Endodermal cell (in vitro differentiated cells): Measurements from ENCODE around the gene IVD. TPM values are rescaled to one million over a fixed set of nuclear protein-coding genes. Genes with fewer than 3 reads are reported as not detected.

Experiments
- DNase-seq: peaks from one replicate; pipeline ENCODE4 v3.0.0-alpha.2; 2017
- H3K27ac ChIP-seq: 2 replicates; pipeline ENCODE4 v1.5.1; 2013; ENCODE audit warnings: mild to moderate bottlenecking, low read depth, low read length, moderate library complexity
- H3K27me3 ChIP-seq: 2 replicates; pipeline ENCODE4 v1.6.1; 2013; ENCODE audit warnings: mild to moderate bottlenecking, low read length, moderate library complexity; ENCODE audit not compliant: insufficient read depth, control insufficient read depth, poor library complexity, severe bottlenecking
- H3K36me3 ChIP-seq: 2 replicates; pipeline ENCODE4 v1.7.0; 2013; ENCODE audit warnings: mild to moderate bottlenecking, low read length, moderate library complexity; ENCODE audit not compliant: control insufficient read depth, insufficient read depth
- H3K4me1 ChIP-seq: one replicate; pipeline ENCODE4 v1.7.0; 2013; ENCODE audit warnings: low read length; ENCODE audit not compliant: control insufficient read depth, insufficient read depth
- H3K4me3 ChIP-seq: 2 replicates; pipeline ENCODE4 v1.5.1; 2013; ENCODE audit warnings: mild to moderate bottlenecking, low read length, moderate library complexity
- H3K9ac ChIP-seq: 2 replicates; pipeline ENCODE4 v1.6.1; 2013; ENCODE audit warnings: mild to moderate bottlenecking, low read length, moderate library complexity; ENCODE audit not compliant: poor library complexity, severe bottlenecking; ENCODE audit errors: extremely low read depth
- H3K9me3 ChIP-seq: 2 replicates; pipeline ENCODE4 v1.6.1; 2013; ENCODE audit warnings: mild to moderate bottlenecking, low read length, moderate library complexity; ENCODE audit not compliant: control insufficient read depth
- H3K27ac Mint-ChIP-seq: 2 replicates; pipeline ENCODE4 v1.8.0; 2020; ENCODE audit warnings: mixed read lengths
- H3K27me3 Mint-ChIP-seq: 2 replicates; pipeline ENCODE4 v1.8.0; 2021; ENCODE audit warnings: mild to moderate bottlenecking, mixed read lengths; ENCODE audit not compliant: insufficient read depth
- H3K36me3 Mint-ChIP-seq: 2 replicates; pipeline ENCODE4 v1.8.0; 2020; ENCODE audit warnings: low read depth, mixed read lengths
- H3K4me1 Mint-ChIP-seq: 2 replicates; pipeline ENCODE4 v1.8.0; 2020; ENCODE audit warnings: mixed read lengths
- H3K4me3 Mint-ChIP-seq: 2 replicates; pipeline ENCODE4 v1.8.0; 2020; ENCODE audit warnings: mild to moderate bottlenecking, moderate library complexity, mixed read lengths
- H3K9me3 Mint-ChIP-seq: 2 replicates; pipeline ENCODE4 v1.8.0; 2020; ENCODE audit warnings: mild to moderate bottlenecking, mixed read lengths
- CTCF ChIP-seq: fragments of 200-600 bp; sonication (generic); conservative IDR thresholded peaks from 2 replicates; pipeline ENCODE4 v1.5.0; 2021; ENCODE audit warnings: antibody characterized with exemption, mild to moderate bottlenecking
- WGBS, 2 experiments: methylation state at CpG; one replicate each; pipeline versions ENCODE4 v1.1.5 to v1.1.7; 2013; ENCODE audit warnings: missing lambda C conversion rate in 2 of 2, mixed read lengths in 1 of 2; ENCODE audit not compliant: insufficient coverage in 1 of 2, insufficient read length in 1 of 2; 5-methylcytosine and 5-hydroxymethylcytosine counted together
- total RNA-seq, 2 donors: library from RNA; stranded (reverse); fragmentation: NEBNext Ultra II Directional in 1 of 2; extraction: Animal tissue kit (Norgen Biotek cat#: 25700) in 1 of 2; gene quantifications; 2 replicates in 1 of 2; 3 replicates in 1 of 2; pipeline ENCODE4 v1.2.1, GENCODE V29; 2021

The IVD gene
- total RNA-seq, 2 donors from 2014 or later, result 90.6 to 98.7 TPM

GRCh38 chr15:40458495-40459371 lies 53.1 kb downstream of the IVD start:
- Histone ChIP-seq H3K4me1 (peaks cover 20% of the 10 kb centered on the region), H3K9me3 (no peaks in the 10 kb centered on the region), H3K27me3 (no peaks in the 10 kb centered on the region), H3K9ac (no peak overlapping the region), H3K4me3 (no peak overlapping the region), H3K36me3 (peaks cover 26% of the 10 kb centered on the region), H3K27ac (no peak overlapping the region)
- Mint-ChIP-seq H3K4me3 (no peak overlapping the region), H3K9me3 (no peaks in the 10 kb centered on the region), H3K4me1 (peaks cover 31% of the 10 kb centered on the region), H3K27ac (no peak overlapping the region), H3K27me3 (no peaks in the 10 kb centered on the region), H3K36me3 (peaks cover 17% of the 10 kb centered on the region)
- 94 to 97% methylated on average over 29 to 37 of the region's 37 CpGs for WGBS, 2 experiments
- TF ChIP-seq CTCF, result no peak
- no peak for DNase-seq

- 91 to 95% methylated on average over 12 to 19 of the region's 19 CpGs for WGBS, 2 experiments
- Mint-ChIP-seq H3K9me3 (no peaks in the 10 kb centered on the region), H3K27me3 (no peaks in the 10 kb centered on the region), H3K4me3 (no peak overlapping the region), H3K27ac (no peak overlapping the region), H3K36me3 (peaks cover 21% of the 10 kb centered on the region), H3K4me1 (peaks cover 24% of the 10 kb centered on the region)
- Histone ChIP-seq H3K36me3 (peaks cover 34% of the 10 kb centered on the region), H3K4me1 (peaks cover 17% of the 10 kb centered on the region), H3K9ac (no peak overlapping the region), H3K4me3 (no peak overlapping the region), H3K27me3 (no peaks in the 10 kb centered on the region), H3K9me3 (no peaks in the 10 kb centered on the region), H3K27ac (no peak overlapping the region)
- no peak for DNase-seq
- no peak for TF ChIP-seq CTCF
These were observed 53.9 kb downstream of the IVD start for GRCh38 chr15:40459391-40460015.

- H3K36me3 ChIP-seq, result peaks cover 40% of the 10 kb centered on the region
- 90% methylated on average over 2 of the region's 2 CpGs; no CpG with 5 or more reads in 1 of the 2 experiments for WGBS, 2 experiments
- H3K27me3 Mint-ChIP-seq, result no peaks in the 10 kb centered on the region
These were observed 54.8 kb downstream of the IVD start for GRCh38 chr15:40460404-40460803.

More at GRCh38 chr15:40460404-40460803, 54.8 kb downstream of the IVD start:
- no peak overlapping the region for H3K27ac ChIP-seq
- no peaks in the 10 kb centered on the region for H3K9me3 ChIP-seq
- Mint-ChIP-seq H3K9me3 (no peaks in the 10 kb centered on the region), H3K36me3 (peaks cover 27% of the 10 kb centered on the region), H3K27ac (no peak overlapping the region), H3K4me1 (peaks cover 15% of the 10 kb centered on the region), H3K4me3 (no peak overlapping the region)
- no peak for DNase-seq
- H3K9ac ChIP-seq, result no peak overlapping the region
- H3K27me3 ChIP-seq, result no peaks in the 10 kb centered on the region
- TF ChIP-seq CTCF, result no peak
- no peak overlapping the region for H3K4me3 ChIP-seq
- peaks cover 9% of the 10 kb centered on the region for H3K4me1 ChIP-seq
